Thyroid gland (tissue), 4 donors: Measurements from ENCODE around the gene SYNRG. TPM values are rescaled to one million over a fixed set of nuclear protein-coding genes. Genes with fewer than 3 reads are reported as not detected.

Source experiments
- DNase-seq, 2 donors: peaks; one replicate each; pipeline ENCODE4 v3.0.0-alpha.2; 2019
- H3K27ac ChIP-seq, 3 donors: fragments of 200-600 bp; sonication (generic); 1 replicate in 2 of 3; 2 replicates in 1 of 3; pipeline ENCODE4 v1.5.1; 2016 to 2019; ENCODE audit warnings: mild to moderate bottlenecking in 1 of 3, moderate library complexity in 1 of 3
- H3K27me3 ChIP-seq: fragments of 200-600 bp; sonication (generic); one replicate; pipeline ENCODE4 v1.5.1; 2019
- H3K36me3 ChIP-seq, 2 donors: fragments of 200-600 bp; sonication (generic); one replicate each; pipeline ENCODE4 v1.5.1; 2016 to 2019
- H3K4me1 ChIP-seq, 2 donors: fragments of 200-600 bp; sonication (generic); one replicate each; pipeline ENCODE4 v1.5.1; 2017 to 2019
- H3K4me3 ChIP-seq, 3 donors: fragments of 200-600 bp; sonication (generic); replicated peaks in 1 of 3; 1 replicate in 2 of 3; 2 replicates in 1 of 3; pipeline ENCODE4 v1.5.1; 2016; ENCODE audit warnings: mild to moderate bottlenecking in 1 of 3
- H3K9me3 ChIP-seq: fragments of 200-600 bp; sonication (generic); one replicate; pipeline ENCODE4 v1.5.1; 2017
- POLR2A ChIP-seq, 2 donors: fragments of 450-650 bp; IDR thresholded peaks; one replicate each; pipeline ENCODE4 v1.6.1; 2017; ENCODE audit warnings: antibody characterized with exemption in 2 of 2, mild to moderate bottlenecking in 2 of 2, moderate library complexity in 1 of 2
- WGBS, 2 donors: methylation state at CpG; one replicate each; pipeline ENCODE4 v1.1.5; 2017; 5-methylcytosine and 5-hydroxymethylcytosine counted together
- intact Hi-C: fragments of 100-400 bp; cut with DNase I; formaldehyde crosslinking; loops from one replicate; pipeline ENCODE4 v1.15.1; 2023
- total RNA-seq, 4 donors: library from RNA; depleted of rRNA; stranded (reverse); fragments of >200 nt; gene quantifications; one replicate each; pipeline ENCODE4 v1.2.3, GENCODE V29; 2016
- TF ChIP-seq, protein P1 (sequence below), 6 experiments: fragments of 200-600 bp in 3 of 6; fragments of 450-650 bp in 3 of 6; sonication (generic) in 3 of 6; IDR thresholded peaks; one replicate each; pipeline ENCODE4 v1.5.1; 2016 to 2019; ENCODE audit warnings: antibody characterized with exemption in 6 of 6, mild to moderate bottlenecking in 2 of 6, inconsistent platforms in 1 of 6, moderate library complexity in 1 of 6

Gene SYNRG
- 10 to 100 TPM; 33.4 to 54.1 (median 41.6) TPM for total RNA-seq

GRCh38 chr17:37609170-37610040 is at the start of gene SYNRG:
Gene SYNRG, minus strand, starts transcription at chr17:37609418. Its CDS starts 63 bp downstream, at chr17:37609355.
- peak; percentile 96 to 98 for DNase-seq
- no peaks in the 10 kb centered on the region for H3K27me3 ChIP-seq
- H3K27ac ChIP-seq: peak within 1 kb of the TSS; percentile 74 to 82 (median 81)
- peaks cover 0 to 7% of the 10 kb centered on the region in 2 donors for H3K36me3 ChIP-seq
- WGBS, 2 donors: 3 to 5% methylated on average over 19 to 32 of the region's 60 CpGs
- peaks cover 5 to 7% of the 10 kb centered on the region in 2 donors for H3K4me1 ChIP-seq
- H3K4me3 ChIP-seq: peak within 1 kb of the TSS; percentile 89 to 97 (median 96)
- TF ChIP-seq POLR2A (IDR thresholded peaks at IDR 0.05): peak in 1 of 2 donors; percentile 95
- TF ChIP-seq, protein P1, sequence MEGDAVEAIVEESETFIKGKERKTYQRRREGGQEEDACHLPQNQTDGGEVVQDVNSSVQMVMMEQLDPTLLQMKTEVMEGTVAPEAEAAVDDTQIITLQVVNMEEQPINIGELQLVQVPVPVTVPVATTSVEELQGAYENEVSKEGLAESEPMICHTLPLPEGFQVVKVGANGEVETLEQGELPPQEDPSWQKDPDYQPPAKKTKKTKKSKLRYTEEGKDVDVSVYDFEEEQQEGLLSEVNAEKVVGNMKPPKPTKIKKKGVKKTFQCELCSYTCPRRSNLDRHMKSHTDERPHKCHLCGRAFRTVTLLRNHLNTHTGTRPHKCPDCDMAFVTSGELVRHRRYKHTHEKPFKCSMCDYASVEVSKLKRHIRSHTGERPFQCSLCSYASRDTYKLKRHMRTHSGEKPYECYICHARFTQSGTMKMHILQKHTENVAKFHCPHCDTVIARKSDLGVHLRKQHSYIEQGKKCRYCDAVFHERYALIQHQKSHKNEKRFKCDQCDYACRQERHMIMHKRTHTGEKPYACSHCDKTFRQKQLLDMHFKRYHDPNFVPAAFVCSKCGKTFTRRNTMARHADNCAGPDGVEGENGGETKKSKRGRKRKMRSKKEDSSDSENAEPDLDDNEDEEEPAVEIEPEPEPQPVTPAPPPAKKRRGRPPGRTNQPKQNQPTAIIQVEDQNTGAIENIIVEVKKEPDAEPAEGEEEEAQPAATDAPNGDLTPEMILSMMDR (IDR thresholded peaks at IDR 0.05): peak in 5 of 6 experiments; percentile 2 to 55 (median 48)
- H3K9me3 ChIP-seq: no peaks in the 10 kb centered on the region
- intact Hi-C loops: no loop called here

DNA sequence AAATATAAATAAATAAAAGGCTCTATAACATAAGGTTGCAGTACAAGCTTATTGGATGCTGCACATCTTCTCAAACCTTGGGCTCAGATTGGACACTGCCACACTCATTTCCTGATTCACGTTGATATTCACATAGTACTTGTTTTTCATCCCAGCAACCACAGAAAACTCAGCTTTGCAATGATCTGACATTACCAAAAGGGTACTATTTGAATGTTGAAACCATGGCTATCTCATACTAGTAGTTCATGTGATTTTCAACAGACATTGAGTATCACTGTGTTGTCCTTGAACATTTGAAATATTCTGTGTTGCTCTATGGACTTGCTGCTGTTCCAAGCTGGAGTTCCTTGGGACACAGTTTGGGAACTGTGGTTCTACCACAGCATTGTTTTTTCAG is 48.0 kb upstream of the SYNRG start:
- intact Hi-C loops: loop anchor here (10.0 kb wide), 1 partner anchor 58 kb away; no protein-coding TSS in a partner anchor
- no peaks in the 10 kb centered on the region for H3K9me3 ChIP-seq
- 76 to 83% methylated on average over 1 of the region's 1 CpG for WGBS, 2 donors
- no peak for DNase-seq
- H3K27ac ChIP-seq: no peak overlapping the region
- no peaks in the 10 kb centered on the region for H3K4me1 ChIP-seq
- TF ChIP-seq POLR2A (IDR thresholded peaks at IDR 0.05): no peak
- TF ChIP-seq, protein P1 (IDR thresholded peaks at IDR 0.05): no peak
- H3K27me3 ChIP-seq: no peaks in the 10 kb centered on the region
- no peaks in the 10 kb centered on the region for H3K36me3 ChIP-seq
- H3K4me3 ChIP-seq: no peak overlapping the region

- H3K27me3 ChIP-seq: no peaks in the 10 kb centered on the region
- H3K9me3 ChIP-seq: no peaks in the 10 kb centered on the region
- peaks cover 18 to 23% of the 10 kb centered on the region in 2 donors for H3K4me1 ChIP-seq
- no peak for DNase-seq
- no peak for TF ChIP-seq POLR2A (IDR thresholded peaks at IDR 0.05)
- TF ChIP-seq, protein P1 (IDR thresholded peaks at IDR 0.05): no peak
- no peak overlapping the region for H3K27ac ChIP-seq
- intact Hi-C loops: loop anchor here (5.0 to 10.0 kb wide), 2 partner anchors 63 to 115 kb away; no protein-coding TSS in a partner anchor
- H3K4me3 ChIP-seq: no peak overlapping the region
- 78% methylated on average over 2 of the region's 2 CpGs for WGBS, 2 donors
- H3K36me3 ChIP-seq: no peaks in the 10 kb centered on the region
These were observed 42.6 kb upstream of the SYNRG start for GRCh38 chr17:37651849-37652248.

GRCh38 chr17:37650419-37651003 is 41.3 kb upstream of the SYNRG start:
- Histone ChIP-seq H3K9me3 (no peaks in the 10 kb centered on the region), H3K27me3 (no peaks in the 10 kb centered on the region), H3K4me3 (no peak overlapping the region), H3K36me3 (no peaks in the 10 kb centered on the region), H3K27ac (no peak overlapping the region), H3K4me1 (peaks cover 18 to 23% of the 10 kb centered on the region in 2 donors)
- 47 to 54% methylated on average over 6 of the region's 6 CpGs for WGBS, 2 donors
- peak; percentile 27 to 28 for DNase-seq
- intact Hi-C loops: loop anchor here (5.0 to 10.0 kb wide), 2 partner anchors 64 to 117 kb away; no protein-coding TSS in a partner anchor
- no peak for TF ChIP-seq POLR2A (IDR thresholded peaks at IDR 0.05)
- TF ChIP-seq, protein P1 (IDR thresholded peaks at IDR 0.05): peak in 4 of 6 experiments; percentile 30 to 43 (median 39)
